Neural progenitor cell (in vitro differentiated cells): Measurements from ENCODE around the gene KRTAP22-1. TPM values are rescaled to one million over a fixed set of nuclear protein-coding genes. Genes with fewer than 3 reads are reported as not detected.

ENCODE experiments used
- DNase-seq: peaks from one replicate; pipeline ENCODE4 v3.0.0-alpha.2; 2016; ENCODE audit warnings: low spot score
- H2AFZ ChIP-seq: fragments of 200-600 bp; sonication (generic); replicated peaks from 2 replicates; pipeline ENCODE4 v1.6.1; 2016; ENCODE audit warnings: antibody characterized with exemption
- H3F3A ChIP-seq: fragments of 200-600 bp; sonication (generic); 2 replicates; pipeline ENCODE4 v1.6.1; 2016; ENCODE audit warnings: antibody characterized with exemption, low read depth
- H3K27ac ChIP-seq: fragments of 200-600 bp; sonication (generic); 2 replicates; pipeline ENCODE4 v1.5.1; 2016; ENCODE audit warnings: mild to moderate bottlenecking
- H3K27me3 ChIP-seq: fragments of 200-600 bp; sonication (generic); 2 replicates; pipeline ENCODE4 v1.6.1; 2016; ENCODE audit warnings: mild to moderate bottlenecking, moderate library complexity
- H3K36me3 ChIP-seq: fragments of 200-600 bp; sonication (generic); 2 replicates; pipeline ENCODE4 v1.5.1; 2016
- H3K4me1 ChIP-seq: fragments of 200-600 bp; sonication (generic); 2 replicates; pipeline ENCODE4 v1.6.1; 2016; ENCODE audit warnings: mixed run types
- H3K4me2 ChIP-seq: fragments of 200-600 bp; sonication (generic); 2 replicates; pipeline ENCODE4 v1.6.1; 2016
- H3K4me3 ChIP-seq: fragments of 200-600 bp; sonication (generic); 2 replicates; pipeline ENCODE4 v1.5.1; 2016
- H3K79me2 ChIP-seq: fragments of 200-600 bp; sonication (generic); 2 replicates; pipeline ENCODE4 v1.6.1; 2016; ENCODE audit warnings: low read depth
- H3K9ac ChIP-seq: fragments of 200-600 bp; sonication (generic); 2 replicates; pipeline ENCODE4 v1.6.1; 2016
- H3K9me3 ChIP-seq: fragments of 200-600 bp; sonication (generic); 2 replicates; pipeline ENCODE4 v1.5.1; 2016; ENCODE audit warnings: low read depth
- H4K20me1 ChIP-seq: fragments of 200-600 bp; sonication (generic); 2 replicates; pipeline ENCODE4 v1.6.1; 2016; ENCODE audit warnings: low read depth
- H3K27ac Mint-ChIP-seq: 3 replicates; pipeline ENCODE4 v1.8.0; 2021; ENCODE audit warnings: mixed read lengths
- H3K27me3 Mint-ChIP-seq: 2 replicates; pipeline ENCODE4 v1.8.0; 2022; ENCODE audit warnings: low read depth, mild to moderate bottlenecking, inconsistent platforms, moderate library complexity, mixed read lengths; ENCODE audit not compliant: insufficient read depth
- H3K36me3 Mint-ChIP-seq: 3 replicates; pipeline ENCODE4 v1.8.0; 2021; ENCODE audit warnings: mixed read lengths
- H3K4me1 Mint-ChIP-seq: 3 replicates; pipeline ENCODE4 v1.8.0; 2021; ENCODE audit warnings: mixed read lengths
- H3K4me3 Mint-ChIP-seq: 3 replicates; pipeline ENCODE4 v1.8.0; 2021; ENCODE audit warnings: mild to moderate bottlenecking, moderate library complexity, mixed read lengths
- H3K9me3 Mint-ChIP-seq: 3 replicates; pipeline ENCODE4 v1.8.0; 2020; ENCODE audit warnings: mixed read lengths
- EZH2 ChIP-seq: fragments of 200-600 bp; sonication (generic); IDR thresholded peaks from 2 replicates; pipeline ENCODE4 v1.6.1; 2017; ENCODE audit warnings: antibody characterized with exemption, mild to moderate bottlenecking, moderate library complexity
- EZH2phosphoT487 ChIP-seq: fragments of 200-600 bp; sonication (generic); IDR thresholded peaks from 2 replicates; pipeline ENCODE4 v1.6.1; 2017; ENCODE audit warnings: antibody characterized with exemption
- total RNA-seq: library from RNA; depleted of rRNA; stranded (reverse); fragments of >200 nt; gene quantifications from 2 replicates; pipeline ENCODE4 v1.2.3, GENCODE V29; 2015; ENCODE audit warnings: low replicate concordance
- TF ChIP-seq, protein P1 (sequence below): fragments of 200-600 bp; sonication (generic); IDR thresholded peaks from 2 replicates; pipeline ENCODE4 v1.5.1; 2017; ENCODE audit warnings: antibody characterized with exemption, mild to moderate bottlenecking

Gene KRTAP22-1
- total RNA-seq, 1 donor from 2014 or later = not detected

DNA sequence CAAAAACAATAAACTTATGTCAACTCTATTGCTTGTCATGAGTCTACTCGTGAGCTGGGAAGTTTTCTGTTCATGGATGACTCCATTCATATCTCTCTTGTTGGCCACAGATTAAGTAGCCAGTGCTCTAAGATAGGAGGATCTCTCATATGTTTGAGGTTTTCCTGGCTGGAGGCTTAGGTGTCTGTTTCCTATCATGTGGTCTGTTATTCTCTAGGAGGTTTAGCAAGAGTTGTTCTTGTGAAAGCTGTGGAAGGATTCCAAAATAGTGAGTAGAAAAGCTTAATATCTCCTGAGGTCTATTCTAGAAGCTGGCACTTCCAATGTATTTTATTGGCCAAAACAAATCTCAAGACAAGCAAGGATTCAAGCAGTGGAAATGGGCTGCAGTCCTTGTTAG is 28.3 kb downstream of the KRTAP22-1 start:
- Mint-ChIP-seq H3K9me3 (peaks cover 2% of the 10 kb centered on the region), H3K4me3 (no peak overlapping the region), H3K27me3 (peaks cover 2% of the 10 kb centered on the region), H3K4me1 (no peaks in the 10 kb centered on the region), H3K27ac (no peak overlapping the region), H3K36me3 (no peaks in the 10 kb centered on the region)
- no peaks in the 10 kb centered on the region for H3K79me2 ChIP-seq
- H3K9ac ChIP-seq = no peak overlapping the region
- H3K9me3 ChIP-seq = peaks cover 3% of the 10 kb centered on the region
- H3K27me3 ChIP-seq = no peaks in the 10 kb centered on the region
- H3K4me1 ChIP-seq = no peaks in the 10 kb centered on the region
- H4K20me1 ChIP-seq = no peaks in the 10 kb centered on the region
- no peak for TF ChIP-seq EZH2phosphoT487
- TF ChIP-seq, protein P1, sequence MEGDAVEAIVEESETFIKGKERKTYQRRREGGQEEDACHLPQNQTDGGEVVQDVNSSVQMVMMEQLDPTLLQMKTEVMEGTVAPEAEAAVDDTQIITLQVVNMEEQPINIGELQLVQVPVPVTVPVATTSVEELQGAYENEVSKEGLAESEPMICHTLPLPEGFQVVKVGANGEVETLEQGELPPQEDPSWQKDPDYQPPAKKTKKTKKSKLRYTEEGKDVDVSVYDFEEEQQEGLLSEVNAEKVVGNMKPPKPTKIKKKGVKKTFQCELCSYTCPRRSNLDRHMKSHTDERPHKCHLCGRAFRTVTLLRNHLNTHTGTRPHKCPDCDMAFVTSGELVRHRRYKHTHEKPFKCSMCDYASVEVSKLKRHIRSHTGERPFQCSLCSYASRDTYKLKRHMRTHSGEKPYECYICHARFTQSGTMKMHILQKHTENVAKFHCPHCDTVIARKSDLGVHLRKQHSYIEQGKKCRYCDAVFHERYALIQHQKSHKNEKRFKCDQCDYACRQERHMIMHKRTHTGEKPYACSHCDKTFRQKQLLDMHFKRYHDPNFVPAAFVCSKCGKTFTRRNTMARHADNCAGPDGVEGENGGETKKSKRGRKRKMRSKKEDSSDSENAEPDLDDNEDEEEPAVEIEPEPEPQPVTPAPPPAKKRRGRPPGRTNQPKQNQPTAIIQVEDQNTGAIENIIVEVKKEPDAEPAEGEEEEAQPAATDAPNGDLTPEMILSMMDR = no peak
- no peak for TF ChIP-seq EZH2
- H2AFZ ChIP-seq = no peak overlapping the region
- no peak overlapping the region for H3K4me2 ChIP-seq
- H3K36me3 ChIP-seq = no peaks in the 10 kb centered on the region
- H3F3A ChIP-seq = no peaks in the 10 kb centered on the region
- no peak for DNase-seq
- no peak overlapping the region for H3K27ac ChIP-seq
- no peak overlapping the region for H3K4me3 ChIP-seq

DNA sequence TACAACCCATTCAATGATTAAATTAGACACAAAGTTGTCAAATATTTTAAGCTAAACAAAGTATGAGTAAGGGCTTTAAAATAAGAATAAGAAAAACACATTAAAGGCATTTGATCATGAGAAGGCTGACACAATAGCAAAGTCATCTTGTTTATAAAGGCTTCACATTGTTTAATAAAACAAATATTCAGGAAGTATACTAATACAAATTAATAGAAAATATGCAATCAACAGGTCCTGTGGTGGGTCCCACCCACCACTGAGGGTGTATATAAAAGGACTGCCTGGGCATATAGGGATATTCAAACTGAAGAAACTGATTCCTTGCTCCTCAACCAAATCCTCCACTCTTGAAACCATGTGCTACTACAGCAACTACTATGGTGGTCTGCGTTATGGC is 34.0 kb downstream of the KRTAP22-1 start, which contains the start of gene KRTAP20-2:
KRTAP20-2 (plus strand) TSS at position 301 of the 400 bp plus-strand sequence; CDS start at position 359, 58 bp downstream.
- Histone ChIP-seq H3K36me3 (no peaks in the 10 kb centered on the region), H3K27ac (no peak within 1 kb of the TSS), H2AFZ (no peak within 1 kb of the TSS), H3F3A (no peaks in the 10 kb centered on the region), H4K20me1 (no peaks in the 10 kb centered on the region), H3K79me2 (no peaks in the 10 kb centered on the region), H3K9me3 (no peaks in the 10 kb centered on the region), H3K9ac (no peak within 1 kb of the TSS), H3K4me1 (no peaks in the 10 kb centered on the region), H3K27me3 (no peaks in the 10 kb centered on the region), H3K4me2 (no peak within 1 kb of the TSS), H3K4me3 (no peak within 1 kb of the TSS)
- no peak within 1 kb of the TSS for H3K27ac Mint-ChIP-seq
- H3K36me3 Mint-ChIP-seq = no peaks in the 10 kb centered on the region
- no peak for DNase-seq
- no peak for TF ChIP-seq EZH2
- H3K9me3 Mint-ChIP-seq = no peaks in the 10 kb centered on the region
- H3K4me3 Mint-ChIP-seq = no peak within 1 kb of the TSS
- H3K4me1 Mint-ChIP-seq = no peaks in the 10 kb centered on the region
- peaks cover 2% of the 10 kb centered on the region for H3K27me3 Mint-ChIP-seq

DNA sequence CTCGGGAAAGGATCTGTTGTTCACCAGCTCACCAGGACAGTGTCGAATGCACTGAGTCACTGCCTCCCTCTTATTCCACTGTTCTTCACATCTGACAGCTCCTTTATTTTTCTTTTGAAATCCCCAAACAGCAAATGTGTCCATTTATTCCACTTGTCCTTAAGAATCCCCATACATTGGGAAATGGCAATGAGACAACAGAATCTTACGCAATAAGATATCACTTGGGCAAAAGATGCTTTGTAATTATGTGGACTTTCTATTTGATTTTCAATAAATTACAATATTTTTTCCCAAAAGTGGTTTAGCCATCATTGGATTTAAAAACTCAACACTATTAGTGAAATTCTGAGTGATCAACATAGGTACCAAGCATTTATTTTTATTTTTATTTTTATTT is 37.8 kb downstream of the KRTAP22-1 start:
- no peak overlapping the region for H3K4me2 ChIP-seq
- H3K9ac ChIP-seq = no peak overlapping the region
- no peaks in the 10 kb centered on the region for H3K36me3 ChIP-seq
- H3K27ac Mint-ChIP-seq = no peak overlapping the region
- H3K9me3 ChIP-seq = no peaks in the 10 kb centered on the region
- H3K27me3 Mint-ChIP-seq = peaks cover 2% of the 10 kb centered on the region
- H2AFZ ChIP-seq = no peak overlapping the region
- H3F3A ChIP-seq = no peaks in the 10 kb centered on the region
- TF ChIP-seq, protein P1 = no peak
- TF ChIP-seq EZH2 (no peak), EZH2phosphoT487 (no peak)
- H3K27me3 ChIP-seq = no peaks in the 10 kb centered on the region
- H3K27ac ChIP-seq = no peak overlapping the region
- no peaks in the 10 kb centered on the region for H3K4me1 Mint-ChIP-seq
- H3K79me2 ChIP-seq = no peaks in the 10 kb centered on the region
- no peaks in the 10 kb centered on the region for H3K36me3 Mint-ChIP-seq
- H3K4me1 ChIP-seq = no peaks in the 10 kb centered on the region
- H3K4me3 Mint-ChIP-seq = no peak overlapping the region
- DNase-seq = no peak
- H3K4me3 ChIP-seq = no peak overlapping the region
- H4K20me1 ChIP-seq = no peaks in the 10 kb centered on the region
- H3K9me3 Mint-ChIP-seq = no peaks in the 10 kb centered on the region

DNA sequence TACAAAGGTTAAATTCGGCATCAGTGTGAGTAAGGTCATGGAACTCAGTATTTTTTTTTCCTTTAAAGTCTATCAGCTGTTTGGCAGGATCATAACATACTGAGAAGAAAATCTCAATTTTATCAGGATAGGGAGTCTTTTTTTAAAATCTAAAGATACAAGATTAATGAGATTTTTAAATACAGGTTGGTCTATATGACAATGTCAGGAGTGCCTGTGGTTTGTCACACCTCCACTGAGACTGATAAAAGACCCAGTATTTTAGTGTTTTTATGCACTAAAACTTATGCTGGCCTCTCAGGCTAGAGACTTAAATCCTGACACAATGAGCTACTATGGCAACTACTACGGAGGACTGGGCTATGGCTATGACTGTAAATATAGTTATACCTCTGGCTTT is 41.7 kb downstream of the KRTAP22-1 start, which contains the start of gene KRTAP20-3:
KRTAP20-3 (plus strand) TSS at position 301 of the 400 bp plus-strand sequence.
- peaks cover 2% of the 10 kb centered on the region for H3K27me3 Mint-ChIP-seq

More for the DNA sequence above, 41.7 kb downstream of the KRTAP22-1 start, which contains the start of gene KRTAP20-3:
- Histone ChIP-seq H3F3A (no peaks in the 10 kb centered on the region), H3K4me2 (no peak within 1 kb of the TSS), H3K27ac (no peak within 1 kb of the TSS), H4K20me1 (no peaks in the 10 kb centered on the region), H3K79me2 (no peaks in the 10 kb centered on the region), H3K9ac (no peak within 1 kb of the TSS), H3K9me3 (peaks cover 3% of the 10 kb centered on the region), H3K4me3 (no peak within 1 kb of the TSS), H3K27me3 (no peaks in the 10 kb centered on the region), H3K4me1 (no peaks in the 10 kb centered on the region), H3K36me3 (no peaks in the 10 kb centered on the region), H2AFZ (no peak within 1 kb of the TSS)
- Mint-ChIP-seq H3K9me3 (no peaks in the 10 kb centered on the region), H3K4me1 (no peaks in the 10 kb centered on the region), H3K27ac (no peak within 1 kb of the TSS), H3K36me3 (no peaks in the 10 kb centered on the region), H3K4me3 (no peak within 1 kb of the TSS)
- TF ChIP-seq EZH2 (no peak), EZH2phosphoT487 (no peak)
- TF ChIP-seq, protein P1 = no peak
- no peak for DNase-seq
